ENCODE measurements around the gene CHRNG.
A peak's percentile ranks its signal among the peaks of the same experiment; 100 is the strongest.

- TF ChIP-seq CTCF (IDR thresholded peaks at IDR 0.05), result peak; percentile 65 to 86 (median 78)
- TF ChIP-seq POLR2A (IDR thresholded peaks at IDR 0.05), result no peak
Observed at GRCh38 chr2:232521959-232522622, 17.4 kb upstream of the CHRNG start.

All from uterus (tissue), 2 donors.